Fibroblast of the conjunctiva (primary cell): ENCODE measurements around the gene BATF3.
"Not testable (repeated sequence)": the region's sequence is repeated elsewhere in the genome, so short reads cannot be mapped to it uniquely, and the experiment has no call there.

Experiments
- DNase-seq: peaks from one replicate; pipeline ENCODE4 v3.0.0-alpha.2; 2010; ENCODE audit warnings: low read depth

The BATF3 gene, protein sequence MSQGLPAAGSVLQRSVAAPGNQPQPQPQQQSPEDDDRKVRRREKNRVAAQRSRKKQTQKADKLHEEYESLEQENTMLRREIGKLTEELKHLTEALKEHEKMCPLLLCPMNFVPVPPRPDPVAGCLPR

DNA sequence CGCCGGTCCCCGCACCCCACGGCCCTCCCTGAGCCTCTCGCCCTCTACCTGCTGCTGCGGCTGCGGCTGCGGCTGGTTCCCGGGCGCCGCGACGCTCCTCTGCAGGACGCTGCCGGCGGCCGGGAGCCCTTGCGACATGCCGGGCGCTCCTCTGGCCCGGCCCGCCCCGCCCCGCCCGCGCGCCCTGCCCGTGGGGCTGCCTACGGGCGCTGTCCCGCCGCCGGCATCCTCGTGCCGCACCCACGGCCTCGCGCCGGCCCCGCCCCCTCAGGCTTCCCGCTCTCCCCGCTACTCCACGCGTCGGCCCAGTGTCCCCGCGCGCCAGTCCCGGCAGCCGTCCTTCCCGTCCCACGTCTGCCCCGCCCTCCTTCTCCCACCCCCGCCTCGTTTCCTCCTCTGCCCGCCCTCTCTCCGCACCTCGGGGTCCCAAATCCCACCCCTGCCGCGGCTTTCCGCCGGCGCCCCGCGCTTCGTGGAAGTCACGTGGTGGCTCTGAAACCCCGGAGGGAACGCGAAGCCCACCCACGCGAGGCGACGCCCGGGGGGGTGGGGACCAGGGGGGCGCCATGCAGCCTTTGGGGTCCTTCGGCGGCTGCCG is at the start of gene BATF3:
BATF3 (minus strand) TSS at position 216 of the 598 bp plus-strand sequence; CDS start at position 138, 78 bp downstream.
- DNase-seq: no peak

DNA sequence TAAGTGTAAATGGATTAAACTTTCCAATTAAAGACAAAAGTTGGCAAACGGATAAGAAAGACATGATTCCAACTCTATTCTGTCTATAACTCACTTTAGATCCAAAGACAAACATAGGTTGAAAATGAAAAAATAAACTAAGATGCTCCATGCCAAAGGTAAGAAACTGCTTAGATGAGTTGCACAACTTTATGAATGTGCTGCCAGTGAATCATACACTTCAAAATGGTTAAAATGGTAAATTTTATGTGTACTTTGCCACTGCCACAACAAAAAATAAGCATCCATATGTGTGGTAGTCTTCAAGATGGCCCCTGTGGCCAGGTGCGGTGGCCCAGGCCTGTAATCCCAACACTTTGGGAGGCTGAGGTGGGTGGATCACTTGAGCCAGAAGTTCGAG is 46.9 kb upstream of the BATF3 start:
- DNase-seq: no peak

DNA sequence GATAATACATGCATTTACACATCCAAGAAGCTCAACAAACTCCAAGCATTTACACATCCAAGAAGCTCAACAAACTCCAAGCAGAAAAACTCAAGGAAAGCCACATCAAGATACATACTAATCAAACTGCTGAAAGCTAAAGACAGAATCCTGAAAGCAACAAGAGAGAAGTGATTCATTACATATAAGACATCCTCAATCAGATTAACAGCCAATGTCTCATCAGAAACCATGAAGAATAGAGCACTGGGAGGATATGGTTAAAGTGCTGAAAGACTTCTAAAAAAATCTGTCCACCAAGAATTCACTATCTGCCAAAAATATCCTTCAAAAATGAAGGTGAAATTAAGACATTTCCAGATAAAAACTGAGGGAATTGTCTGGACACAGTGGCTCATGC is 45.7 kb upstream of the BATF3 start:
- DNase-seq: no peak

GRCh38 chr1:212743901-212744475 is 44.3 kb upstream of the BATF3 start:
- no peak for DNase-seq

GRCh38 chr1:212738330-212738729 is 38.7 kb upstream of the BATF3 start:
- no peak for DNase-seq

GRCh38 chr1:212737559-212737958 is 37.9 kb upstream of the BATF3 start:
- no peak for DNase-seq

GRCh38 chr1:212733109-212733508 is 33.5 kb upstream of the BATF3 start:
- no peak for DNase-seq

DNA sequence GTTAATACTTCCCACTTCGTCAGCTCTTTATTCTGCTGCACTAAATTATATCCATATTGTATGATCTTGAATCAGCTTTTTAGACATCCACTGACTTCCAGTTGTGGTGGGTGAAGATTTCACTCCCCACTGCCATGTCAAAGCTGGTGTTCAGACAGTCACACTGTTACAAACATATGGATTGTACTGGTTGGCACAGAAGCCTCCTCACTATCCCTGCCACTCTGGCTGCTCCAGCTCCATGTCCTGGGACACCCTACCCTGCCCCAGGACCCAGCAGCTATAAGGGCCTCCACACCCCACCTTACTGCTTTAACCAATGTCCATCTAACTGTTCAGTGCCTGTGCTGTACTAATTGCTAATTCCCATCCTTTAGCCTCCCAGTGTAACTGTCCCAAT is 32.0 kb upstream of the BATF3 start:
- no peak for DNase-seq

GRCh38 chr1:212728606-212729005 is 29.0 kb upstream of the BATF3 start:
- DNase-seq: no peak

DNA sequence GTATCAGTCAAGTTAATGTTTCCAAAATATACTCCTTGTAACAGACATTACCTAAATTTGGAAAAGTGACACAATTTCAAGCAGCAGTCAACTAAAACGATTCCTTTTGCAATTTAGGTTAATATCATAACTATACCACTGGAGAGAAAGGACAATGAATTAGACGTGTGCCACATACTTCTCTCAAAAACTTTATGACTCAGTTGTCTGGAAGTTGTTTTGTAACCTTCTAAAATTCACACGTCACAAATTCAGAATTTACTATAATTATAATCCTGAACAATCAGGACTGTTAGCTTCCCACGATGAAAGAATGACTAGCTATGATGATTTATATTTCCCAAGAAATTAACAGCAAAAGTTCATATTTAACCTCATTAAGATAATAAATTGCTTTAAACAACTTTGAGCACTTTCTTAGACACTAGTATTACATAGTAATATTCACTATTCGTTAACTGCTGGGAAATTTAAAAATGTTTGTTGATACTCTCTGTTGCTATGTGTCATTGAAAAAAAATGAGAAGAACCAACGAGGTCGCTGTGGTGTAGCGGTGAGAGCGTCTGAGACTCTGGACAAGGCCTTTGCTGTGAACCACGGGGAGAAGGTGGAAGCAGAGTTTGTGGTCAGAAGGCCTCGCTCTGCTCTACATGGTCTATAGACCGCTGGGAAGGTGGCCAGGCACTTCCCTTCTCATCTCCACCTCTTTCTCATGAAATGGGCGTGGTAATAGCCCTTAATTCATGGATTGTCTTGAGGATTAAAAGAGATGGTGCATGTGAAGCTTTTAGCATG is 27.9 kb upstream of the BATF3 start:
- no peak for DNase-seq

- not testable (repeated sequence) for DNase-seq
Observed at GRCh38 chr1:212724679-212725078, 25.0 kb upstream of the BATF3 start.

- no peak for DNase-seq
Observed at GRCh38 chr1:212722270-212722957, 22.8 kb upstream of the BATF3 start.

- DNase-seq: no peak
Observed at GRCh38 chr1:212721388-212722247, 22.0 kb upstream of the BATF3 start.

- DNase-seq: no peak
Observed at GRCh38 chr1:212719633-212720032, 20.0 kb upstream of the BATF3 start.

- DNase-seq: no peak
Observed at GRCh38 chr1:212718499-212718898, 18.9 kb upstream of the BATF3 start.

- no peak for DNase-seq
Observed at GRCh38 chr1:212716161-212716560, 16.5 kb upstream of the BATF3 start.

- no peak for DNase-seq
Observed at GRCh38 chr1:212713465-212714136, 14.0 kb upstream of the BATF3 start.

DNA sequence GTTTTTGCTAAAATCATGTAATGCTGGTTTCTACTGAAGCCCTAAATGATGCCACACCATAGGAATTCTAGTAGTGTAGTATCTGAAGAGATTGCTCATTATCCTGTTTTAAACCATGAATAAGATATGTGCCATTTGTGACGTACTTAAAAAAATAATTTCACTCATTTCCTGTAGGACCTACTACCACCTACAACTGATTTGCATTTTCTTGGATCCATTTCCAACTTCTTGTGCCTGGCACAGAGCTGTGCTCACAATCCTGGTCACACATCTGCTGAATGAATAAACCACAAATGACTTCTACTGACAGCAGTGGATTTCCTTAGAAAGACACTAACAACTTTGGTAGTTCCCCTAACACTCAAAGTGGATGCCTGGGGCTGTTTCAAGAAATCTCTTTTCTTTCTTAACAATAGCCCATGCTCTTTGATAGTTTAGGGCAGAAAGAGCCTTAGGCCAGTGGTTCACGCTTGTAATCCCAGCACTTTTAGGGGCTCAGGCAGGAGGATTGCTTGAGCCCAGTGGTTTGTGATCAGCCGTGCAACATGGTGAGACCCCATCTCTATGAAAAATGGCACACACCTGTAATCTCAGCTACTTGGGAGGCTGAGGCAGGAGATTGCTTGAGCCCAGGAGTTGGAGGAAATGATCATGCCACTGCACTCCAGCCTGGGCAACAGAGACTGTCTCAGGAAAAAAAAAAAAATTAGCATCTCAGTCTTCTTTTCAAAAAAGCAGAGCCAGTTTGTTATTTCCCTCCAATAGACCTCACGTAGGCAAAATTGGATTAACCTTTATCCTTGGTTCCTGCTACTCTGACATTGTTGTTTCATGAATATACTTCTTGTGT is 13.0 kb upstream of the BATF3 start:
- no peak for DNase-seq

DNA sequence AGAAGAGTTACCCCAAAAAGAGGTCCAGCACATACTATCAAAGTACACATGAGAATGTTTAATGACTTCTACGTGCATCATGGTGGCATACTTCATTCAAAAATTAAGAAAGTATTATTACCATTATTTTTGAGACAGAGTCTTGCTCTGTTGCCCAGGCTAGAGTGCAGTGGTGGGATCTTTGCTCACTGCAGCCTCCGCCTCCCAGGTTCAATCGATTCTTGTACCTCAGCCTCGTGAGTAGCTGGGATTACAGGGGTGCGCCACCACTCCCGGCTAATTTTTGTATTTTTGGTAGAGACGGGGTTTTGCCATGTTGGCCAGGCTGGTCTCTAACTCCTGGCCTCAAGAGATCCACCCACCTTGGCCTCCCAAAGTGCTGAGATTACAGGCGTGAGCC is 12.3 kb upstream of the BATF3 start:
- DNase-seq: not testable (repeated sequence)

- no peak for DNase-seq
Observed at GRCh38 chr1:212710566-212710965, 10.9 kb upstream of the BATF3 start.
